Parathyroid adenoma (tissue), 2 donors: ENCODE measurements around the gene ROBO3.

Experiments used
- H2AFZ ChIP-seq: fragments of 300-600 bp; sonication (generic); one replicate; pipeline ENCODE4 v1.7.0; 2017; ENCODE audit warnings: antibody characterized with exemption, mild to moderate bottlenecking
- H3K27ac ChIP-seq: fragments of 300-600 bp; sonication (generic); one replicate; pipeline ENCODE4 v1.7.0; 2017
- H3K27me3 ChIP-seq: fragments of 300-600 bp; sonication (generic); one replicate; pipeline ENCODE4 v1.7.0; 2017; ENCODE audit warnings: low read length; ENCODE audit not compliant: control insufficient read depth, insufficient read depth
- H3K36me3 ChIP-seq: fragments of 300-600 bp; sonication (generic); one replicate; pipeline ENCODE4 v1.7.0; 2017; ENCODE audit warnings: low read length; ENCODE audit not compliant: control insufficient read depth, insufficient read depth
- H3K4me1 ChIP-seq: fragments of 300-600 bp; sonication (generic); one replicate; pipeline ENCODE4 v1.7.0; 2017; ENCODE audit warnings: control low read depth
- H3K4me2 ChIP-seq: fragments of 300-600 bp; sonication (generic); one replicate; pipeline ENCODE4 v1.7.0; 2017; ENCODE audit warnings: low read length
- H3K4me3 ChIP-seq: fragments of 300-600 bp; sonication (generic); one replicate; pipeline ENCODE4 v1.7.0; 2017; ENCODE audit warnings: low read depth, low read length
- H3K79me2 ChIP-seq: fragments of 300-600 bp; sonication (generic); one replicate; pipeline ENCODE4 v1.7.0; 2017; ENCODE audit warnings: control low read depth
- H3K9ac ChIP-seq: fragments of 300-600 bp; sonication (generic); one replicate; pipeline ENCODE4 v1.7.0; 2017; ENCODE audit warnings: mild to moderate bottlenecking
- H3K9me3 ChIP-seq: fragments of 300-600 bp; sonication (generic); one replicate; pipeline ENCODE4 v1.7.0; 2017; ENCODE audit warnings: low read length; ENCODE audit not compliant: control insufficient read depth
- TF ChIP-seq, protein P1 (sequence below): fragments of 300-600 bp; sonication (generic); IDR thresholded peaks from one replicate; pipeline ENCODE4 v1.7.0; 2017; ENCODE audit warnings: antibody characterized with exemption, mild to moderate bottlenecking
- donor health status: primary hyperparathyroidism.

ROBO3 gene

GRCh38 chr11:124893781-124894401 is 28.7 kb downstream of the ROBO3 start:
- TF ChIP-seq, protein P1, sequence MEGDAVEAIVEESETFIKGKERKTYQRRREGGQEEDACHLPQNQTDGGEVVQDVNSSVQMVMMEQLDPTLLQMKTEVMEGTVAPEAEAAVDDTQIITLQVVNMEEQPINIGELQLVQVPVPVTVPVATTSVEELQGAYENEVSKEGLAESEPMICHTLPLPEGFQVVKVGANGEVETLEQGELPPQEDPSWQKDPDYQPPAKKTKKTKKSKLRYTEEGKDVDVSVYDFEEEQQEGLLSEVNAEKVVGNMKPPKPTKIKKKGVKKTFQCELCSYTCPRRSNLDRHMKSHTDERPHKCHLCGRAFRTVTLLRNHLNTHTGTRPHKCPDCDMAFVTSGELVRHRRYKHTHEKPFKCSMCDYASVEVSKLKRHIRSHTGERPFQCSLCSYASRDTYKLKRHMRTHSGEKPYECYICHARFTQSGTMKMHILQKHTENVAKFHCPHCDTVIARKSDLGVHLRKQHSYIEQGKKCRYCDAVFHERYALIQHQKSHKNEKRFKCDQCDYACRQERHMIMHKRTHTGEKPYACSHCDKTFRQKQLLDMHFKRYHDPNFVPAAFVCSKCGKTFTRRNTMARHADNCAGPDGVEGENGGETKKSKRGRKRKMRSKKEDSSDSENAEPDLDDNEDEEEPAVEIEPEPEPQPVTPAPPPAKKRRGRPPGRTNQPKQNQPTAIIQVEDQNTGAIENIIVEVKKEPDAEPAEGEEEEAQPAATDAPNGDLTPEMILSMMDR = no peak
- Histone ChIP-seq H3K27me3 (no peaks in the 10 kb centered on the region), H3K36me3 (no peaks in the 10 kb centered on the region), H3K9me3 (no peaks in the 10 kb centered on the region), H3K4me1 (no peaks in the 10 kb centered on the region), H2AFZ (no peak overlapping the region), H3K9ac (no peak overlapping the region), H3K4me3 (no peak overlapping the region), H3K4me2 (no peak overlapping the region), H3K27ac (no peak overlapping the region), H3K79me2 (no peaks in the 10 kb centered on the region)

DNA sequence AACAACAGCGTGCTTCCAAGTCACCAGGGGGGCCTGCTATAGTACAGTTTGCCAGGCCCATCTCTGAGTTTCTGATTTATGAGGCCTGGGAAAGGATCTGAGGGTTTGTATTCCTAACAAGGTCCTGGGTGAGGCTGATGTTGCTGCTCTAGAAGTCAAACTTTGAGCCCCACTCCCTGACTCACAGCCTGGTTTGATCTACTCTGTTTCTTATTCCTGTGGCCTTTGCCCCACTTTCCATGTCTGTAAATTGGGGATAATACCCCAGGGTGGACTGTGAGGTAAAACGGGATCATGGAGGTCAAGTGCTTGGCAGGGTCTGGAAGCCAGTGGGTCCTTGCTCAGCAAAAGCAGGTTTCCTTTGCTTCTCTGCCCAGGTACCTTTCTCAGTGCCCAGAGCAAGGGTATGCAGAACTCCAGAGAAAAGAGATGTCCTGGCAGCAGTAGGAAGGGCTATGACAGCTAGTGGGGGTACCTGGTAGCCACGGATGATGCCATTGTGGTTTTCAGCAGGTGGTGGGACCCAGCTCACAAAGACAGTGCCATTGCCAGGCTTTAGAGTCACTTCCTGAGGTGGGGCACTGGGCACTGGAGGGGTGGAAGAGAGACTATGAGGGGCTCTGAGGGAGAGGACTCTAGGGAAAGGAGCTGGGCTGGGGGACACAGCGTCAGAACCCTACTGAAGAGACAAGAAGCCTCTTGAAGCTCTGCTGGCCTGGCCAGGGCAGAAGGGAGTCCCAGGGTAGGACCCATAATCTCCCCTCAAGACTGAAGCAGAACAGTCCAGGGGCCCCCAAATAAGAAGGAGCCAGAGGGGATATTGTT is 29.6 kb downstream of the ROBO3 start:
- H3K4me3 ChIP-seq = no peak overlapping the region
- TF ChIP-seq, protein P1 = no peak
- no peaks in the 10 kb centered on the region for H3K27me3 ChIP-seq
- H2AFZ ChIP-seq = no peak overlapping the region
- no peaks in the 10 kb centered on the region for H3K79me2 ChIP-seq
- H3K4me2 ChIP-seq = no peak overlapping the region
- no peak overlapping the region for H3K9ac ChIP-seq
- H3K36me3 ChIP-seq = no peaks in the 10 kb centered on the region
- no peaks in the 10 kb centered on the region for H3K4me1 ChIP-seq
- H3K9me3 ChIP-seq = no peaks in the 10 kb centered on the region
- no peak overlapping the region for H3K27ac ChIP-seq

DNA sequence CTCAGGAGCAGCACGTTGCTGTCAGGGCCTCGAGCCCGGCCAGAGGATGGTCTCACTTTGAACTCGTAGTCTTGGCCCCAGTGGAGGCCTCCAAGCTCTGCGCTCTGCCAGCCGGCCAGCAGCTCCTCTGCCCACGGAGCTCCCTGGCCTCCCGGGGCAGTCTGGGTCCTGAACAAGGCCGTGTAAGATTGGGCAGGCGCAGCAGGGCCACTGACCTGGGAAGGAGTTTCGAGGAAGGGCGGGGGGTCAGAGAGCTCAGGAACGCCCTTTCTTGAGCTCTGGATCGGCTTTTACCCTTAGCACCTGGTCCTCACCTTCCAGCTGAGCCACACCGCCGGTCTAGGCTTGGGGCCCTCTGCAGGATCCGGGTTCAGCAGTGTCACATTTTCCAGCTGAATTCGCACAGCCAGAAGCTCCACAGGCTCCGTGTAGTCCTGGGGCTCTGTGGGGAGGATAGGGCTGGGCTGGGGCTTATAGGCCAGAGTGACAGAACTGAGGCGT is 30.3 kb downstream of the ROBO3 start:
- Histone ChIP-seq H3K9ac (no peak overlapping the region), H2AFZ (no peak overlapping the region), H3K79me2 (no peaks in the 10 kb centered on the region), H3K9me3 (no peaks in the 10 kb centered on the region), H3K4me2 (no peak overlapping the region), H3K4me3 (no peak overlapping the region), H3K27ac (peak overlapping the region; percentile 60), H3K4me1 (no peaks in the 10 kb centered on the region), H3K27me3 (no peaks in the 10 kb centered on the region), H3K36me3 (no peaks in the 10 kb centered on the region)
- TF ChIP-seq, protein P1 = no peak

DNA sequence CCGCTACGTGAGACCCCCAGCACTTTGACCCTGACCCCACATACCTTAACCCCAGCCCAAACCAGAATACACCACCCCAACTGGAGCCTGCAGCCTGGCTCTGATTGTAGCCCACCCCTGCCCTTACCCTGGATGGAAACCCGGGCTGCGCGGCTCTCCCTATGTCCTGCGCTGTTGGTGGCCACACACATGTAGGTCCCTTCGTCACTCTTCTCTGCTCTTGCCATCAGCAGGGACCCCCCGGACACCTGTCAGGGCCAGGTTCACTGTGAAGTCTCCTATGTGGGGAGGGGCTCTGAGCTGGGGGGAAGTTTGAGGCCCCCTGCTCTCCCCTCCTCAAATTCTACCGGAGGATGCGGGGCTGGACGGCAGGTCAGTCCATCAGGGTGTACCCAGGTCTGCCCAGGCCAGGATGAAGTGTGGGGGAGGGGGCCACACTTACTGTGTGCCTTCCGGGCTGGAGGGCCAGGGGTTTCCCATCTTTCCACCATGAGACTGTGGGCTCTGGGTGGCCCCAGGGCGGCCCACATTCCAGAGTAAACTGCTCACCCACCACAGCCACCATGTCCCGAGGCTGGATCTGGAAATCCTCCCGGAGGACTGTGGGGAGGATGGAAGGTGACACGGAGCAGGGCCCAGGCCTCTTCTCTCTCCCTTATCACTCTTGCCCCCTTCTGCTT is 31.0 kb downstream of the ROBO3 start:
- Histone ChIP-seq H3K27me3 (no peaks in the 10 kb centered on the region), H3K27ac (peak overlapping the region; percentile 60), H2AFZ (no peak overlapping the region), H3K79me2 (no peaks in the 10 kb centered on the region), H3K4me2 (no peak overlapping the region), H3K9me3 (no peaks in the 10 kb centered on the region), H3K36me3 (no peaks in the 10 kb centered on the region), H3K9ac (no peak overlapping the region), H3K4me3 (peak overlapping the region; percentile 27), H3K4me1 (no peaks in the 10 kb centered on the region)
- TF ChIP-seq, protein P1 = no peak
